SK-N-SH treated with all-trans-retinoic acid at 6 μM for 48 hours (cell line): ENCODE data around the gene ERP27.
A peak's percentile ranks its signal among the peaks of the same experiment; 100 is the strongest.

Experiments used
- ATAC-seq: fragments of 200-7000 bp; cut with Tn5 transposase; 3 replicates; pipeline ENCODE4 v1.9.1; 2020; ENCODE audit warnings: mild to moderate bottlenecking, moderate library complexity
- ARNTL ChIP-seq: fragments of 450-650 bp; formaldehyde crosslinking; IDR thresholded peaks from 2 replicates; pipeline ENCODE4 v1.5.0; 2020; ENCODE audit warnings: low read depth, mild to moderate bottlenecking, moderate library complexity, borderline replicate concordance
- BACH2 ChIP-seq: fragments of 250-450 bp; sonication (Bioruptor Pico); IDR thresholded peaks from 2 replicates; pipeline ENCODE4 v1.9.0; 2021; ENCODE audit warnings: mild to moderate bottlenecking, borderline replicate concordance
- CSDC2 ChIP-seq: fragments of 250-450 bp; sonication (Bioruptor Pico); IDR thresholded peaks from 2 replicates; pipeline ENCODE4 v1.5.0; 2020; ENCODE audit warnings: mild to moderate bottlenecking, moderate library complexity
- ESRRG ChIP-seq: fragments of 250-450 bp; sonication (Bioruptor Pico); IDR thresholded peaks from 2 replicates; pipeline ENCODE4 v1.6.1; 2021; ENCODE audit warnings: mild to moderate bottlenecking
- GLIS3 ChIP-seq: fragments of 250-450 bp; sonication (Bioruptor Pico); IDR thresholded peaks from 2 replicates; pipeline ENCODE4 v1.5.0; 2020; ENCODE audit warnings: mild to moderate bottlenecking, moderate library complexity
- ISL1 ChIP-seq: fragments of 250-450 bp; sonication (Bioruptor Pico); IDR thresholded peaks from 2 replicates; pipeline ENCODE4 v2.1.2; 2022; ENCODE audit warnings: mild to moderate bottlenecking, moderate library complexity
- OSR1 ChIP-seq: fragments of 250-450 bp; sonication (Bioruptor Pico); IDR thresholded peaks from 2 replicates; pipeline ENCODE4 v1.8.0; 2022; ENCODE audit warnings: moderate library complexity, mild to moderate bottlenecking, inconsistent platforms
- PPARA ChIP-seq: fragments of 250-450 bp; sonication (Bioruptor Pico); IDR thresholded peaks from 2 replicates; pipeline ENCODE4 v1.5.0; 2020; ENCODE audit warnings: mild to moderate bottlenecking, borderline replicate concordance
- RARB ChIP-seq: fragments of 250-450 bp; sonication (Bioruptor Pico); IDR thresholded peaks from 2 replicates; pipeline ENCODE4 v1.8.0; 2021; ENCODE audit warnings: mild to moderate bottlenecking, moderate library complexity
- SNAI2 ChIP-seq: fragments of 250-450 bp; sonication (Bioruptor Pico); IDR thresholded peaks from 2 replicates; pipeline ENCODE4 v1.5.0; 2020; ENCODE audit warnings: mild to moderate bottlenecking, moderate library complexity
- TCF4 ChIP-seq: fragments of 250-450 bp; sonication (Bioruptor Pico); IDR thresholded peaks from 2 replicates; pipeline ENCODE4 v1.8.0; 2021; ENCODE audit warnings: mild to moderate bottlenecking, moderate library complexity, borderline replicate concordance
- TOX ChIP-seq: fragments of 250-450 bp; sonication (Bioruptor Pico); IDR thresholded peaks from 2 replicates; pipeline ENCODE4 v1.8.0; 2021; ENCODE audit warnings: mild to moderate bottlenecking, moderate library complexity, borderline replicate concordance
- ZC3H10 ChIP-seq: fragments of 250-450 bp; sonication (Bioruptor Pico); IDR thresholded peaks from 2 replicates; pipeline ENCODE4 v1.5.1; 2021; ENCODE audit warnings: mild to moderate bottlenecking, moderate library complexity
- ZFP3 ChIP-seq: fragments of 250-450 bp; sonication (Bioruptor Pico); IDR thresholded peaks from 2 replicates; pipeline ENCODE4 v1.5.0; 2020; ENCODE audit warnings: mild to moderate bottlenecking, moderate library complexity
- ZFP30 ChIP-seq: fragments of 450-650 bp; formaldehyde crosslinking; IDR thresholded peaks from 2 replicates; pipeline ENCODE4 v1.5.0; 2022; ENCODE audit warnings: mild to moderate bottlenecking, moderate library complexity
- ZNF565 ChIP-seq: fragments of 450-650 bp; formaldehyde crosslinking; conservative IDR thresholded peaks from 2 replicates; pipeline ENCODE4 v1.5.0; 2020; ENCODE audit warnings: low read depth, mild to moderate bottlenecking, moderate library complexity
- ZNF70 ChIP-seq: fragments of 450-650 bp; formaldehyde crosslinking; IDR thresholded peaks from 2 replicates; pipeline ENCODE4 v1.5.0; 2020; ENCODE audit warnings: mild to moderate bottlenecking, moderate library complexity
- ZNF8 ChIP-seq: fragments of 450-650 bp; formaldehyde crosslinking; IDR thresholded peaks from 2 replicates; pipeline ENCODE4 v1.5.0; 2020; ENCODE audit warnings: mild to moderate bottlenecking, moderate library complexity
- TF ChIP-seq, protein P1 (sequence below): fragments of 250-450 bp; sonication (Bioruptor Pico); IDR thresholded peaks from 2 replicates; pipeline ENCODE4 v1.5.0; 2020; ENCODE audit warnings: mild to moderate bottlenecking, moderate library complexity
- TF ChIP-seq, protein P2 (sequence below): fragments of 250-450 bp; sonication (Bioruptor Pico); IDR thresholded peaks from 2 replicates; pipeline ENCODE4 v1.8.0; 2020; ENCODE audit warnings: mild to moderate bottlenecking, moderate library complexity, borderline replicate concordance
- TF ChIP-seq, protein P3 (sequence below): fragments of 250-450 bp; sonication (Bioruptor Pico); IDR thresholded peaks from 2 replicates; pipeline ENCODE4 v1.5.1; 2021; ENCODE audit warnings: mild to moderate bottlenecking, moderate library complexity
- TF ChIP-seq, protein P4 (sequence below): fragments of 250-450 bp; sonication (Bioruptor Pico); IDR thresholded peaks from 2 replicates; pipeline ENCODE4 v1.5.1; 2020; ENCODE audit warnings: low read depth, mild to moderate bottlenecking, moderate library complexity
- TF ChIP-seq, protein P5 (sequence below): fragments of 250-450 bp; sonication (Bioruptor Pico); IDR thresholded peaks from 2 replicates; pipeline ENCODE4 v1.8.0; 2021; ENCODE audit warnings: low read depth, mild to moderate bottlenecking, moderate library complexity, borderline replicate concordance

Gene ERP27

DNA sequence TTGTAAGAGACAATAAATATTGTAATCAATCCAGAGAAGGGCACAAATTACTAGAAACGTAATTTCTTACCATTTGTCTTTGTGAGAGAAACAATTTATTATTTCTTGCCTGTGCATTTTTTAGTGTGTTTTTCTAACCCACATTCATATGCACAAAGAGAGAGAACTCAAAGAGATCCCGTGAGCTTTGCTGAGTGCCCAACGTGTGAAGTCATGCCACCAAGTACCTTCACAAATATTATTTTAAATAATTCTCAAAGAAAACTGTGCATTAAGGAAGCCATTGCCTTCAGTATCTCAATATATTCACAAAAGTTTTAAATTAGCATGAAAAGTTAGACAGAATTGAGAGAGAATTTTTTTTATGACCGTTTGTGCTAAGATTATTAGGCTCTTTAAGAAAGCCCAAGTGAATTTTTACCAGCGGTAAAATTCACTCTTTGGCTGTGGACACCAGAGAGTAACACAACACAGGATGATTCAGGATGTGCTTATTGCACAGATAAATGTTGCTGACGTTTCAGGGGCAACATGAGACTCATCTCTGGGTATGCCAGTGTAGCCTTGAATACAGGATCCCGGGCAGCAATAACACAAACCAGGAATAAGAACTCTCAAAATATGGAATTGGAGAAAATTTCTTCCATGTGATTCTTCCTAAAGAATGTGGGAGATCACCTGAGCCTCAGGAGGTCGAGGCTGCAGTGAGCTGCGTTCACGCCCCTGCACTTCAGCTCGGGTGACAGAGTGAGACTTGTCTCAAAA, 20.2 kb upstream of the ERP27 start:
- TF ChIP-seq CSDC2 (CRISPR knock-in tag) = no peak
- no peak for TF ChIP-seq ZNF8 (CRISPR knock-in tag)
- TF ChIP-seq ISL1 (CRISPR knock-in tag) = no peak
- TF ChIP-seq ZNF70 = no peak
- TF ChIP-seq ZNF565 = no peak
- no peak for TF ChIP-seq ESRRG
- TF ChIP-seq TOX (CRISPR knock-in tag) = no peak
- TF ChIP-seq RARB = no peak
- TF ChIP-seq, protein P1, sequence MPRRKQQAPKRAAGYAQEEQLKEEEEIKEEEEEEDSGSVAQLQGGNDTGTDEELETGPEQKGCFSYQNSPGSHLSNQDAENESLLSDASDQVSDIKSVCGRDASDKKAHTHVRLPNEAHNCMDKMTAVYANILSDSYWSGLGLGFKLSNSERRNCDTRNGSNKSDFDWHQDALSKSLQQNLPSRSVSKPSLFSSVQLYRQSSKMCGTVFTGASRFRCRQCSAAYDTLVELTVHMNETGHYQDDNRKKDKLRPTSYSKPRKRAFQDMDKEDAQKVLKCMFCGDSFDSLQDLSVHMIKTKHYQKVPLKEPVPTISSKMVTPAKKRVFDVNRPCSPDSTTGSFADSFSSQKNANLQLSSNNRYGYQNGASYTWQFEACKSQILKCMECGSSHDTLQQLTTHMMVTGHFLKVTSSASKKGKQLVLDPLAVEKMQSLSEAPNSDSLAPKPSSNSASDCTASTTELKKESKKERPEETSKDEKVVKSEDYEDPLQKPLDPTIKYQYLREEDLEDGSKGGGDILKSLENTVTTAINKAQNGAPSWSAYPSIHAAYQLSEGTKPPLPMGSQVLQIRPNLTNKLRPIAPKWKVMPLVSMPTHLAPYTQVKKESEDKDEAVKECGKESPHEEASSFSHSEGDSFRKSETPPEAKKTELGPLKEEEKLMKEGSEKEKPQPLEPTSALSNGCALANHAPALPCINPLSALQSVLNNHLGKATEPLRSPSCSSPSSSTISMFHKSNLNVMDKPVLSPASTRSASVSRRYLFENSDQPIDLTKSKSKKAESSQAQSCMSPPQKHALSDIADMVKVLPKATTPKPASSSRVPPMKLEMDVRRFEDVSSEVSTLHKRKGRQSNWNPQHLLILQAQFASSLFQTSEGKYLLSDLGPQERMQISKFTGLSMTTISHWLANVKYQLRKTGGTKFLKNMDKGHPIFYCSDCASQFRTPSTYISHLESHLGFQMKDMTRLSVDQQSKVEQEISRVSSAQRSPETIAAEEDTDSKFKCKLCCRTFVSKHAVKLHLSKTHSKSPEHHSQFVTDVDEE (CRISPR knock-in tag) = no peak
- TF ChIP-seq ZC3H10 = no peak
- TF ChIP-seq ZFP3 = no peak
- no peak for TF ChIP-seq GLIS3 (CRISPR knock-in tag)
- TF ChIP-seq OSR1 (CRISPR knock-in tag) = no peak
- TF ChIP-seq, protein P2, sequence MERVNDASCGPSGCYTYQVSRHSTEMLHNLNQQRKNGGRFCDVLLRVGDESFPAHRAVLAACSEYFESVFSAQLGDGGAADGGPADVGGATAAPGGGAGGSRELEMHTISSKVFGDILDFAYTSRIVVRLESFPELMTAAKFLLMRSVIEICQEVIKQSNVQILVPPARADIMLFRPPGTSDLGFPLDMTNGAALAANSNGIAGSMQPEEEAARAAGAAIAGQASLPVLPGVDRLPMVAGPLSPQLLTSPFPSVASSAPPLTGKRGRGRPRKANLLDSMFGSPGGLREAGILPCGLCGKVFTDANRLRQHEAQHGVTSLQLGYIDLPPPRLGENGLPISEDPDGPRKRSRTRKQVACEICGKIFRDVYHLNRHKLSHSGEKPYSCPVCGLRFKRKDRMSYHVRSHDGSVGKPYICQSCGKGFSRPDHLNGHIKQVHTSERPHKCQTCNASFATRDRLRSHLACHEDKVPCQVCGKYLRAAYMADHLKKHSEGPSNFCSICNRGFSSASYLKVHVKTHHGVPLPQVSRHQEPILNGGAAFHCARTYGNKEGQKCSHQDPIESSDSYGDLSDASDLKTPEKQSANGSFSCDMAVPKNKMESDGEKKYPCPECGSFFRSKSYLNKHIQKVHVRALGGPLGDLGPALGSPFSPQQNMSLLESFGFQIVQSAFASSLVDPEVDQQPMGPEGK (CRISPR knock-in tag) = no peak
- TF ChIP-seq ZFP30 (CRISPR knock-in tag) = no peak
- no peak for TF ChIP-seq ARNTL (CRISPR knock-in tag)
- TF ChIP-seq TCF4 (CRISPR knock-in tag) = no peak
- no peak for TF ChIP-seq PPARA (CRISPR knock-in tag)
- peak; percentile 54 for ATAC-seq

DNA sequence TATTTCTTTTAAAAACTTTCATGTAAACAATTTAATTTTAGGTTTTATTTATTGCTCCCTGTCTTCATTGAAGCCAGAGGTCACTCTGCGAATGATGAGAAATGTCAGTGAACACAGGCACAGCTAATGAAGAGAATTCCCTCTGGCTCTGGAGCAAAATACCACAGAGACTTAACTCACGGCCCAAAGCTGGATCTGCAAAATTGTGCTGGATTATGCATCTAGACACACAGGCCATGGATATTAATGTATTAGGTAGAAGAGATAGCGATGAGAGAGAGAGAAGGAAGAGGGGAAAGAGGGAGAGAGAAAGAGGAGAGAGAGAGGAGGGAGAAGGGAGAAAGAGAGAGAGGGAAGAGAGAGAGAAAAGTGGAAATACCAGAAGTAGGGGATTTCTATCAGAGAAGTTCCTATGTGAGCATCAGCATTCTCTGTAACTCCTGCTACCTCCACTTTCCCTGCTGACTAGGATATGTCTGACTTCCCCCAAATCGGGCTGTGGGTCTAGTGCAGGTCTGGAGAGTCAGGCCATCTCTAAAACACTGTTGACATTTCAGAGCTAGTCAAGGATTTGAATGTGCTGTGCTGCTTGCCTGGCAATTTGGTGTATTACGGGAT, 19.3 kb upstream of the ERP27 start:
- TF ChIP-seq, protein P3, sequence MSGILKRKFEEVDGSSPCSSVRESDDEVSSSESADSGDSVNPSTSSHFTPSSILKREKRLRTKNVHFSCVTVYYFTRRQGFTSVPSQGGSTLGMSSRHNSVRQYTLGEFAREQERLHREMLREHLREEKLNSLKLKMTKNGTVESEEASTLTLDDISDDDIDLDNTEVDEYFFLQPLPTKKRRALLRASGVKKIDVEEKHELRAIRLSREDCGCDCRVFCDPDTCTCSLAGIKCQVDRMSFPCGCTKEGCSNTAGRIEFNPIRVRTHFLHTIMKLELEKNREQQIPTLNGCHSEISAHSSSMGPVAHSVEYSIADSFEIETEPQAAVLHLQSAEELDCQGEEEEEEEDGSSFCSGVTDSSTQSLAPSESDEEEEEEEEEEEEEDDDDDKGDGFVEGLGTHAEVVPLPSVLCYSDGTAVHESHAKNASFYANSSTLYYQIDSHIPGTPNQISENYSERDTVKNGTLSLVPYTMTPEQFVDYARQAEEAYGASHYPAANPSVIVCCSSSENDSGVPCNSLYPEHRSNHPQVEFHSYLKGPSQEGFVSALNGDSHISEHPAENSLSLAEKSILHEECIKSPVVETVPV (CRISPR knock-in tag) = no peak
- ATAC-seq = peak; percentile 3; the same call in 2 of the 3 replicates

DNA sequence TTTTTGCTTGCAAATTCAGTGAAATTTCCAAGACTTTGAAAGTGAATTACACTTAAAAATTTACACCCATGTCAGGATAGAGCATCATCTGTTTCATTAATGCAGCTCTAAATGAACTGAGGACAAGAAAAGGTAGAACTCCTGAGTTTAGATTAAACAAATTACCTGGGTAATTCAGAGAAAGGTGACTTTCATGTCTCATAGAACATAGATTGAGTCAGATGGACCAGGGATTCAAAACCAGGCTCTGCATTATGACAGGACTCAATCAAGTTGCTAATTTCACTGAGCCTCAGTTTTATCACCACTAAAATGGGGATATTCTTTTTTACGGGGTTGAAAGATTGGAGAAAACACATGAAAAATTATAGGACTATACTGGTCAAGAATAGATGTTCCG, 18.6 kb upstream of the ERP27 start:
- no peak for ATAC-seq
- TF ChIP-seq ISL1 (CRISPR knock-in tag) (no peak; the same call in 1 of the 2 replicates), ARNTL (CRISPR knock-in tag) (no peak), ZNF565 (no peak), RARB (no peak), ZNF8 (CRISPR knock-in tag) (no peak), SNAI2 (CRISPR knock-in tag) (no peak), TCF4 (CRISPR knock-in tag) (no peak), TOX (CRISPR knock-in tag) (no peak), OSR1 (CRISPR knock-in tag) (no peak), PPARA (CRISPR knock-in tag) (no peak), BACH2 (no peak), ZFP3 (no peak), CSDC2 (CRISPR knock-in tag) (no peak), ZFP30 (CRISPR knock-in tag) (no peak), ESRRG (no peak)
- TF ChIP-seq, protein P4, sequence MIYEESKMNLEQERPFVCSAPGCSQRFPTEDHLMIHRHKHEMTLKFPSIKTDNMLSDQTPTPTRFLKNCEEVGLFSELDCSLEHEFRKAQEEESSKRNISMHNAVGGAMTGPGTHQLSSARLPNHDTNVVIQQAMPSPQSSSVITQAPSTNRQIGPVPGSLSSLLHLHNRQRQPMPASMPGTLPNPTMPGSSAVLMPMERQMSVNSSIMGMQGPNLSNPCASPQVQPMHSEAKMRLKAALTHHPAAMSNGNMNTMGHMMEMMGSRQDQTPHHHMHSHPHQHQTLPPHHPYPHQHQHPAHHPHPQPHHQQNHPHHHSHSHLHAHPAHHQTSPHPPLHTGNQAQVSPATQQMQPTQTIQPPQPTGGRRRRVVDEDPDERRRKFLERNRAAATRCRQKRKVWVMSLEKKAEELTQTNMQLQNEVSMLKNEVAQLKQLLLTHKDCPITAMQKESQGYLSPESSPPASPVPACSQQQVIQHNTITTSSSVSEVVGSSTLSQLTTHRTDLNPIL (CRISPR knock-in tag) = no peak
- TF ChIP-seq, protein P5, sequence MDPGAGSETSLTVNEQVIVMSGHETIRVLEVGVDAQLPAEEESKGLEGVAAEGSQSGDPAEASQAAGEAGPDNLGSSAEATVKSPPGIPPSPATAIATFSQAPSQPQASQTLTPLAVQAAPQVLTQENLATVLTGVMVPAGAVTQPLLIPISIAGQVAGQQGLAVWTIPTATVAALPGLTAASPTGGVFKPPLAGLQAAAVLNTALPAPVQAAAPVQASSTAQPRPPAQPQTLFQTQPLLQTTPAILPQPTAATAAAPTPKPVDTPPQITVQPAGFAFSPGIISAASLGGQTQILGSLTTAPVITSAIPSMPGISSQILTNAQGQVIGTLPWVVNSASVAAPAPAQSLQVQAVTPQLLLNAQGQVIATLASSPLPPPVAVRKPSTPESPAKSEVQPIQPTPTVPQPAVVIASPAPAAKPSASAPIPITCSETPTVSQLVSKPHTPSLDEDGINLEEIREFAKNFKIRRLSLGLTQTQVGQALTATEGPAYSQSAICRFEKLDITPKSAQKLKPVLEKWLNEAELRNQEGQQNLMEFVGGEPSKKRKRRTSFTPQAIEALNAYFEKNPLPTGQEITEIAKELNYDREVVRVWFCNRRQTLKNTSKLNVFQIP (CRISPR knock-in tag) = no peak
